GM23338 (cell line): Measurements from ENCODE around the gene TUBB4A. TPM values are rescaled to one million over a fixed set of nuclear protein-coding genes. Genes with fewer than 3 reads are reported as not detected.

Source experiments
- ATAC-seq: fragments of 200-7000 bp; cut with Tn5 transposase; 3 replicates; pipeline ENCODE4 v1.9.1; 2020
- DNase-seq: peaks from one replicate; pipeline ENCODE4 v3.0.0-alpha.2; 2015; ENCODE audit warnings: low spot score
- H2AFZ ChIP-seq: fragments of 200-600 bp; sonication (generic); 2 replicates; pipeline ENCODE4 v1.8.0; 2016; ENCODE audit warnings: antibody characterized with exemption, mild to moderate bottlenecking, moderate library complexity
- H3F3A ChIP-seq: fragments of 200-600 bp; sonication (generic); replicated peaks from 2 replicates; pipeline ENCODE4 v1.8.0; 2017; ENCODE audit warnings: antibody characterized with exemption, mixed run types, low read depth
- H3K27ac ChIP-seq: fragments of 200-600 bp; sonication (generic); 2 replicates; pipeline ENCODE4 v1.6.1; 2016; ENCODE audit warnings: low read depth
- H3K27me3 ChIP-seq: fragments of 200-600 bp; sonication (generic); 2 replicates; pipeline ENCODE4 v1.8.0; 2016; ENCODE audit warnings: mild to moderate bottlenecking, mixed run types, moderate library complexity; ENCODE audit not compliant: insufficient read depth
- H3K36me3 ChIP-seq: fragments of 200-600 bp; sonication (generic); 2 replicates; pipeline ENCODE4 v1.8.0; 2016; ENCODE audit warnings: mild to moderate bottlenecking; ENCODE audit not compliant: insufficient read depth
- H3K4me1 ChIP-seq: fragments of 200-600 bp; sonication (generic); 2 replicates; pipeline ENCODE4 v1.8.0; 2016; ENCODE audit warnings: mild to moderate bottlenecking, moderate library complexity; ENCODE audit not compliant: insufficient read depth
- H3K4me2 ChIP-seq: fragments of 200-600 bp; sonication (generic); 2 replicates; pipeline ENCODE4 v1.7.1; 2017; ENCODE audit warnings: mixed run types
- H3K4me3 ChIP-seq: fragments of 200-600 bp; sonication (generic); 2 replicates; pipeline ENCODE4 v1.6.1; 2016; ENCODE audit warnings: mixed run types
- H3K79me2 ChIP-seq: fragments of 200-600 bp; sonication (generic); replicated peaks from 2 replicates; pipeline ENCODE4 v1.8.0; 2017; ENCODE audit warnings: mild to moderate bottlenecking; ENCODE audit not compliant: insufficient read depth
- H3K9me2 ChIP-seq: fragments of 200-600 bp; sonication (generic); 2 replicates; pipeline ENCODE4 v1.8.0; 2017; ENCODE audit not compliant: insufficient read depth
- H4K20me1 ChIP-seq: fragments of 200-600 bp; sonication (generic); replicated peaks from 2 replicates; pipeline ENCODE4 v1.8.0; 2017; ENCODE audit warnings: mild to moderate bottlenecking; ENCODE audit not compliant: insufficient read depth
- H3K27ac Mint-ChIP-seq: 2 replicates; pipeline ENCODE4 v1.8.0; 2020; ENCODE audit warnings: inconsistent platforms, mild to moderate bottlenecking, moderate library complexity, mixed read lengths
- H3K27me3 Mint-ChIP-seq: 3 replicates; pipeline ENCODE4 v1.8.0; 2022; ENCODE audit warnings: low read depth, mild to moderate bottlenecking, moderate library complexity, mixed read lengths, inconsistent platforms; ENCODE audit not compliant: insufficient read depth, poor library complexity
- H3K36me3 Mint-ChIP-seq: 3 replicates; pipeline ENCODE4 v1.8.0; 2021; ENCODE audit warnings: low read depth, mild to moderate bottlenecking, inconsistent platforms, moderate library complexity, mixed read lengths
- H3K4me1 Mint-ChIP-seq: 3 replicates; pipeline ENCODE4 v1.8.0; 2020; ENCODE audit warnings: mild to moderate bottlenecking, inconsistent platforms, mixed read lengths
- H3K4me3 Mint-ChIP-seq: 3 replicates; pipeline ENCODE4 v1.8.0; 2021; ENCODE audit warnings: moderate library complexity, mild to moderate bottlenecking, inconsistent platforms, mixed read lengths
- H3K9me3 Mint-ChIP-seq: 3 replicates; pipeline ENCODE4 v1.8.0; 2020; ENCODE audit warnings: moderate library complexity, mild to moderate bottlenecking, inconsistent platforms, mixed read lengths
- CREB1 ChIP-seq: fragments of 250-450 bp; sonication (Bioruptor Pico); IDR thresholded peaks from 2 replicates; pipeline ENCODE4 v1.5.0; 2020; ENCODE audit warnings: low read depth, mild to moderate bottlenecking, moderate library complexity
- CTCF ChIP-seq, 2 experiments: fragments of 200-600 bp in 1 of 2; sonication (generic) in 1 of 2; conservative IDR thresholded peaks; 2 replicates each; pipeline versions ENCODE4 v1.5.1 to v1.6.1; 2016 to 2017; ENCODE audit warnings: antibody characterized with exemption in 2 of 2, low read depth in 2 of 2, mild to moderate bottlenecking in 2 of 2, moderate library complexity in 1 of 2
- EZH2 ChIP-seq: fragments of 200-600 bp; sonication (generic); IDR thresholded peaks from one replicate; pipeline ENCODE4 v1.8.0; 2017; ENCODE audit warnings: antibody characterized with exemption, mild to moderate bottlenecking, low read depth; ENCODE audit not compliant: unreplicated experiment
- EZH2phosphoT487 ChIP-seq: fragments of 200-600 bp; sonication (generic); IDR thresholded peaks from one replicate; pipeline ENCODE4 v1.8.1; 2018; ENCODE audit warnings: antibody characterized with exemption; ENCODE audit not compliant: unreplicated experiment
- JUNB ChIP-seq: IDR thresholded peaks from one replicate; pipeline ENCODE4 v1.6.1; 2016; ENCODE audit warnings: antibody characterized with exemption; ENCODE audit not compliant: unreplicated experiment
- NANOG ChIP-seq: IDR thresholded peaks from 2 replicates; pipeline ENCODE4 v1.6.1; 2016; ENCODE audit warnings: antibody characterized with exemption, borderline replicate concordance
- POLR2AphosphoS5 ChIP-seq: IDR thresholded peaks from 2 replicates; pipeline ENCODE4 v1.6.1; 2016; ENCODE audit warnings: antibody characterized with exemption, low read depth
- REST ChIP-seq: IDR thresholded peaks from one replicate; pipeline ENCODE4 v1.6.1; 2018; ENCODE audit warnings: antibody characterized with exemption; ENCODE audit not compliant: unreplicated experiment
- STAT1 ChIP-seq: IDR thresholded peaks from one replicate; pipeline ENCODE4 v1.6.1; 2016; ENCODE audit warnings: antibody characterized with exemption; ENCODE audit not compliant: unreplicated experiment
- ZNF114 ChIP-seq: fragments of 250-450 bp; sonication (Bioruptor Pico); IDR thresholded peaks from 2 replicates; pipeline ENCODE4 v1.5.0; 2020; ENCODE audit warnings: mild to moderate bottlenecking, moderate library complexity
- ZNF331 ChIP-seq: fragments of 250-450 bp; sonication (Bioruptor Pico); IDR thresholded peaks from 2 replicates; pipeline ENCODE4 v1.5.0; 2020; ENCODE audit warnings: low read depth, mild to moderate bottlenecking, moderate library complexity
- ZNF462 ChIP-seq: fragments of 250-450 bp; sonication (Bioruptor Pico); IDR thresholded peaks from 2 replicates; pipeline ENCODE4 v1.5.0; 2020; ENCODE audit warnings: mild to moderate bottlenecking, moderate library complexity
- polyA plus RNA-seq: library from polyadenylated mRNA; unstranded; fragments of >200 nt; fragmentation: Nextera tagmentation; extraction: Ambion mirVana; gene quantifications from 2 replicates; pipeline ENCODE4 v1.2.1, GENCODE V29; 2016
- total RNA-seq: library from RNA; depleted of rRNA; stranded (reverse); fragments of >200 nt; shearing (Covaris generic); gene quantifications from 2 replicates; pipeline ENCODE4 v1.2.3, GENCODE V29; 2014

TUBB4A gene
- total and polyA plus RNA-seq, 2 experiments from 2014 or later: 32.9 to 41.7 TPM

GRCh38 chr19:6519289-6519688, 17.2 kb upstream of the TUBB4A start (continued):
- no peak for TF ChIP-seq ZNF462 (CRISPR knock-in tag)
- TF ChIP-seq STAT1: no peak
- no peak for TF ChIP-seq ZNF331 (CRISPR knock-in tag)
- TF ChIP-seq REST: no peak

GRCh38 chr19:6518145-6518911, 16.2 kb upstream of the TUBB4A start:
- no peak overlapping the region; the same call in 2 of the 3 replicates for H3K4me3 Mint-ChIP-seq
- peaks cover 2% of the 10 kb centered on the region; the same call in 2 of the 3 replicates for H3K36me3 Mint-ChIP-seq
- ATAC-seq (no peak), DNase-seq (peak; percentile 16)
- no peak overlapping the region for H2AFZ ChIP-seq
- H4K20me1 ChIP-seq: no peaks in the 10 kb centered on the region
- peaks cover 13% of the 10 kb centered on the region for H3K27me3 Mint-ChIP-seq
- no peaks in the 10 kb centered on the region for H3K27me3 ChIP-seq
- no peak overlapping the region for H3K4me3 ChIP-seq
- H3K4me2 ChIP-seq: no peak overlapping the region
- H3F3A ChIP-seq: no peaks in the 10 kb centered on the region
- no peak overlapping the region for H3K27ac Mint-ChIP-seq
- H3K4me1 ChIP-seq: no peaks in the 10 kb centered on the region
- no peaks in the 10 kb centered on the region for H3K79me2 ChIP-seq
- no peak overlapping the region for H3K27ac ChIP-seq
- H3K9me2 ChIP-seq: no peaks in the 10 kb centered on the region
- H3K36me3 ChIP-seq: no peaks in the 10 kb centered on the region
- H3K4me1 Mint-ChIP-seq: peaks cover 3% of the 10 kb centered on the region
- H3K9me3 Mint-ChIP-seq: peaks cover 22% of the 10 kb centered on the region
- TF ChIP-seq NANOG (no peak), EZH2phosphoT487 (no peak), CREB1 (CRISPR knock-in tag) (no peak), CTCF (conservative IDR thresholded peaks at IDR 0.05; ENCODE audit: low read depth in 2 of 2) (no peak), EZH2 (no peak), ZNF331 (CRISPR knock-in tag) (no peak), JUNB (no peak), POLR2AphosphoS5 (no peak), ZNF114 (CRISPR knock-in tag) (no peak), STAT1 (no peak)
